Activated CD8-positive, alpha-beta memory T cell treated with anti-CD3 and anti-CD28 coated beads, Interleukin-2, amount 50 U/mL, for 24 hours (primary cell): Measurements from ENCODE around the gene EP400.

Source experiments
- DNase-seq: peaks from one replicate; pipeline ENCODE4 v3.0.0-alpha.2; 2020; ENCODE audit errors: extremely low read depth

The EP400 gene

DNA sequence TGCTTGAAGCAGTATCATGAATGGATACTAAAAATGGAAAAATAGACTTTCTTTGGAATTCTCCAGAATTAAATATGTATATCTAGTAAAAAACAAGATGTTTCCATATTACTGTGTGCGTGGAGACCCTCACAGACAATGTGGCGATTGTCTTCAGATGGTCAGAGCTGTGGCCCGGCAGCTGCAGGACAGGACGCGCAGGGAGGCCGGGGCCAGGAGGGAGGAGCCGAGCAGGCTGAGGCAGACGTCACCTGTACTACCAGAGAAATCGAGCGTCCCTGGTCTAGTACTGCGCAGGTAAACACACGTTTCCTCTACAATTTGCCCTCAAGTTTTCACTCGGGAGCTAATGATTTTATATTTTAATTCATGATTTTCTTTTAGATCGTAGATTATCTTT, 171.5 kb downstream of the EP400 start:
- DNase-seq: no peak

- no peak for DNase-seq
These were observed 174.4 kb downstream of the EP400 start for GRCh38 chr12:132123970-132124765.

DNA sequence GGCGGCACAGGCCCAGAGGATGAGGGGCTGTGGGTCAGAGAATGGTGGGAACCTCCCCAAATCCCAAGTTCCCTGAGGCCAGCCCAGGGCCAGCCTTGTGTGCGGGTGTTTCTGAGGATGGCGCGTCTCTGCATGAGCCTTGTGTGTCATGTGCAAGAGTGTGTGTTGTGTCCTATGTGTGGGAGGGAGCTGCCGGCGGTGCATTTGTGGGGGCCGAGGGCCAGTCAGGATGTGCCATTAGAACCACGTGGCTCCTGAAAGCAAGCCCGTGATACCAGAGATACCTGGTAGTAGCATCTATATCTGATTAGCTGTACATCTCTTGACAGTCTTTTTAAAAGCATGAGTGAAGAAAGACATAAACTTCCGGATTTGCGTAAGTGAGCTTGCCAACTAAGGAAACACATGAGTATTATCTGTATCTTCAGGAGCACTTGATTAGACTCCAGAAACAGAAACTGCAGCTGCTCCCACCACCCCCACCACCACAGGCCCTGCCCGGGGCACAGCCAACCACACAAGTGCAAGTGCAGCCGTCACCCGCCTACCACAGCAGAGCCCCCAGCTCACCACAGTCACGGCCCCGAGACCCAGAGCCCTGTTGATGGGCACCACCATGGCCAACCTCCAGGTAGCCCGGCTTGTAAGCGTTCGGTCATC, 175.2 kb downstream of the EP400 start:
- DNase-seq: no peak

DNA sequence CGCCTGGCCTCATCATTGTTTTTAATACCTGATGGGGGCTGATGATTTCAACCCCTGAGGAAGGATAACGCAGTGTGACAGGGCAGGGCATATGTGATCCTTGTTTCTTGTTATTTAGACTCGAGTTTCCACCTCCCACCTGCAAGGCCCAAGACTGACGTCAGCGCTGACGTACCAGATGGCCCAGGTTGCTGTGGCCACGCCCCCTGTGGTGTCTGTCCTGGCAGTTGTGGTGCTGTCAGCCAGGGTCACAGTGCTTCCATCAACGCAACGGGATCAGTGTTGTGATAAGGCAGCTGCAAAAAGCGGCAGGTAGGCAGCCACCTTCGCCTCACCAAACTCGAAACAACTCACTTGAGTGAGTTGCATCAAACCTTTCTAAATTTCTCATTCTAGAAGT, 176.0 kb downstream of the EP400 start:
- DNase-seq: no peak

GRCh38 chr12:132127041-132127440, 177.3 kb downstream of the EP400 start:
- no peak for DNase-seq

GRCh38 chr12:132129007-132129406, 179.3 kb downstream of the EP400 start:
- no peak for DNase-seq

DNA sequence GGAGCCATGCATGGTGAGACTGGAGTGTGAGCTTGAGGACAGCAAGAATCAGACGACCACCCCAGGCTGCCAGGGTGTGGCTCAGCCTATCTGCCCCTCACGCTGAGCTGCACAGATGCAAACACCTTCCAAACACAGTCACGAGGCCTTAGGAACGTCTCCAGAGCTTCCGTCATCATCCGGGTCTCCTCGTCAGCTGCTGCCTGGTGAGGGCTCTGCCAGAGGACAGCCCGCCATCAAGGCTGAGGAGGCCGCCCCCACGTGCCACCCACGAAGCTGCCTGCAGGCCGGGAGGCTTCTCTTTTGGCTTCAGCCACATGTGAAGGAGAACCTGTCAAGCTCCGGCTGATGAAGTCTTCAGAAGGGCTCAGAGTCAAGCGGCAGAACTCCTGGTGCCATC, 180.9 kb downstream of the EP400 start:
- DNase-seq: no peak
